Mammary epithelial cell (primary cell): ENCODE results near the gene MRPL53.

ENCODE experiments used
- CTCF ChIP-seq, 2 donors: IDR thresholded peaks in 1 of 2; conservative IDR thresholded peaks in 1 of 2; 2 replicates each; pipeline ENCODE4 v1.5.1; 2011 to 2012; ENCODE audit warnings: inconsistent platforms in 2 of 2, low read length in 2 of 2, mild to moderate bottlenecking in 2 of 2, control low read depth in 1 of 2, low read depth in 1 of 2; ENCODE audit not compliant: insufficient read depth in 1 of 2; ENCODE audit errors: extremely low read depth in 1 of 2
- EZH2 ChIP-seq: IDR thresholded peaks from 2 replicates; pipeline ENCODE4 v1.6.1; 2012; ENCODE audit warnings: low read length, inconsistent platforms, borderline replicate concordance

DNA sequence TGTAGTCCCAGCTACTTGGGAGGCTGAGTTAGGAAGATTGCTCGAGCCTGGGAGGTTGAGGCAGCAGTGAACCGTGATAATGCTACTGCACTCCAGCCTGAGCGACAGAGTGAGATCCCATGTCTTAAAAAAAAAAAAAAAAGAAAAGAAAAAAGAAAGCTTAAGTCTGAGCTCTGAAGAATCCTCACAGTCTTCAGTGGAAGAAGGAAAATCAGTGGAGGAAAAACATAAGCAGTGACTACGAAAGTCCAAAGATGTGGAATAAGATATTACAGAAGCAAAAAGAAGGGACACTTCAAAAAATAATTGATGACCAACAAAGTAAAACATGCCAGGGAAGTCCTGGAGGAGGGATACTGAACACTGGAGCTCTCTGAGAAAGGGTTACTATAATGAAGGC lies 37.8 kb upstream of the MRPL53 start:
- TF ChIP-seq CTCF (conservative IDR thresholded peaks at IDR 0.05 in 1 of 2, IDR thresholded peaks at IDR 0.05 in 1 of 2; ENCODE audit: extremely low read depth in 1 of 2, insufficient read depth in 1 of 2, low read depth in 1 of 2, low read length in 2 of 2) (no peak), EZH2 (no peak)
